Right lobe of liver (tissue), 6 donors: Measurements from ENCODE around the gene CCT3. TPM values are rescaled to one million over a fixed set of nuclear protein-coding genes. Genes with fewer than 3 reads are reported as not detected.
A peak's percentile ranks its signal among the peaks of the same experiment; 100 is the strongest.

Source experiments
- ATAC-seq, 4 donors: fragments of 200-7000 bp; cut with Tn5 transposase; one replicate each; pipeline ENCODE4 v1.9.1; 2020; ENCODE audit warnings: mild to moderate bottlenecking in 4 of 4, moderate library complexity in 4 of 4
- DNase-seq, 3 donors: peaks; one replicate each; pipeline ENCODE4 v3.0.0-alpha.2; 2020
- H3K27ac ChIP-seq, 3 donors: fragments of 200-600 bp; one replicate each; pipeline ENCODE4 v1.8.0; 2022
- H3K27me3 ChIP-seq, 2 donors: fragments of 200-600 bp; one replicate each; pipeline ENCODE4 v1.8.0; 2022
- H3K36me3 ChIP-seq, 4 donors: fragments of 200-600 bp; sonication (generic) in 1 of 4; one replicate each; pipeline versions ENCODE4 v1.5.1 to v1.8.0; 2017 to 2022; ENCODE audit warnings: control low read depth in 1 of 4
- H3K4me1 ChIP-seq, 4 donors: fragments of 200-600 bp; sonication (generic) in 1 of 4; one replicate each; pipeline versions ENCODE4 v1.5.1 to v1.8.0; 2017 to 2022; ENCODE audit warnings: control low read depth in 1 of 4
- H3K4me3 ChIP-seq, 3 donors: fragments of 200-600 bp; one replicate each; pipeline ENCODE4 v1.8.0; 2022
- H3K9me3 ChIP-seq, 4 donors: fragments of 200-600 bp; sonication (generic) in 1 of 4; one replicate each; pipeline versions ENCODE4 v1.5.1 to v1.8.0; 2017 to 2022; ENCODE audit warnings: control low read depth in 1 of 4
- CTCF ChIP-seq, 4 donors: fragments of 200-600 bp in 3 of 4; fragments of 450-650 bp in 1 of 4; IDR thresholded peaks; one replicate each; pipeline versions ENCODE4 v1.5.1 to v1.8.0; 2016 to 2022; ENCODE audit warnings: antibody characterized with exemption in 4 of 4, mild to moderate bottlenecking in 2 of 4
- POLR2A ChIP-seq: fragments of 450-650 bp; IDR thresholded peaks from one replicate; pipeline ENCODE4 v1.6.1; 2017; ENCODE audit warnings: antibody characterized with exemption, mild to moderate bottlenecking
- WGBS: methylation state at CpG from one replicate; pipeline ENCODE4 v1.1.6; 2018; ENCODE audit warnings: low coverage, low lambda C conversion rate; ENCODE audit not compliant: insufficient coverage; ENCODE audit errors: missing lambda C conversion rate; 5-methylcytosine and 5-hydroxymethylcytosine counted together
- intact Hi-C, 2 donors: fragments of 100-400 bp; cut with DNase I; formaldehyde crosslinking; loops; one replicate each; pipeline versions ENCODE4 v1.11.2 to v1.14.1; 2022
- total RNA-seq, 6 experiments: library from RNA; depleted of rRNA in 2 of 6; stranded (reverse); fragments of >200 nt in 2 of 6; fragmentation: NEBNext Ultra II Directional in 3 of 6; extraction: Animal tissue kit (Norgen Biotek cat#: 25700) in 3 of 6; gene quantifications; one replicate each; pipeline versions ENCODE4 v1.1.0 to v1.2.4, GENCODE V29; 2016 to 2023
- donor health status: DM: no; HTN: yes; CAD: no.
- donor health status: DM: no; HTN: no; CAD: no.
- donor health status: DM: no; HTN: no; CAD: no.
- donor health status: DM: no; HTN: yes; CAD: no.
- donor health status: DM: no; HTN: yes; CAD: no.

The CCT3 gene
- total RNA-seq, 6 experiments from 2014 or later, result 79.3 to 179 (median 115) TPM

- Histone ChIP-seq H3K4me1 (no peaks in the 10 kb centered on the region), H3K4me3 (no peak overlapping the region), H3K9me3 (no peaks in the 10 kb centered on the region), H3K27ac (no peak overlapping the region), H3K27me3 (no peaks in the 10 kb centered on the region), H3K36me3 (peaks cover 18 to 91% (median 52%) of the 10 kb centered on the region in 4 donors)
- ATAC-seq (no peak), DNase-seq (no peak)
- TF ChIP-seq CTCF (IDR thresholded peaks at IDR 0.05) (no peak), POLR2A (no peak)
- intact Hi-C loops, result no loop called here
- 93% methylated on average over 3 of the region's 9 CpGs for WGBS
Measured at GRCh38 chr1:156263288-156263655, 74.8 kb downstream of the CCT3 start.

- Histone ChIP-seq H3K4me3 (no peak overlapping the region), H3K4me1 (no peaks in the 10 kb centered on the region), H3K27me3 (no peaks in the 10 kb centered on the region), H3K36me3 (peaks cover 18 to 91% (median 51%) of the 10 kb centered on the region in 4 donors), H3K9me3 (no peaks in the 10 kb centered on the region), H3K27ac (no peak overlapping the region)
- no peak for DNase-seq
- WGBS, result 77% methylated on average over 7 of the region's 9 CpGs
- intact Hi-C loops, result no loop called here
- no peak for TF ChIP-seq POLR2A
- TF ChIP-seq CTCF (IDR thresholded peaks at IDR 0.05), result no peak
- peak in 1 of 4 donors; percentile 58 for ATAC-seq
Measured at GRCh38 chr1:156262461-156263287, 75.4 kb downstream of the CCT3 start.

- Histone ChIP-seq H3K27ac (no peak overlapping the region), H3K36me3 (peaks cover 18 to 87% (median 45%) of the 10 kb centered on the region in 4 donors), H3K4me1 (no peaks in the 10 kb centered on the region), H3K27me3 (no peaks in the 10 kb centered on the region), H3K9me3 (no peaks in the 10 kb centered on the region), H3K4me3 (no peak overlapping the region)
- no peak for TF ChIP-seq CTCF (IDR thresholded peaks at IDR 0.05)
- no peak for TF ChIP-seq POLR2A
- DNase-seq, result peak in 1 of 3 donors; percentile 45
- peak in 1 of 4 donors; percentile 75 for ATAC-seq
- WGBS, result 92% methylated on average over 2 of the region's 2 CpGs
- intact Hi-C loops, result no loop called here
Measured at GRCh38 chr1:156260896-156261295, 77.2 kb downstream of the CCT3 start.

- no peaks in the 10 kb centered on the region for H3K27me3 ChIP-seq
- no peak for ATAC-seq
- no peak overlapping the region for H3K4me3 ChIP-seq
- H3K27ac ChIP-seq, result no peak overlapping the region
- intact Hi-C loops, result no loop called here
- no peaks in the 10 kb centered on the region for H3K4me1 ChIP-seq
- H3K36me3 ChIP-seq, result peaks cover 18 to 85% (median 44%) of the 10 kb centered on the region in 4 donors
- TF ChIP-seq CTCF (IDR thresholded peaks at IDR 0.05), result peak in 1 of 4 donors; percentile 17
- no peak for TF ChIP-seq POLR2A
- peak in 1 of 3 donors; percentile 26 for DNase-seq
- no peaks in the 10 kb centered on the region for H3K9me3 ChIP-seq
- WGBS, result 68% methylated on average over 3 of the region's 3 CpGs
Measured at GRCh38 chr1:156259805-156260204, 78.3 kb downstream of the CCT3 start.

Other genes with a start within 250 kb of the CCT3 start
- 100 to 1,000 TPM in 3 of 6 experiments, 10 to 100 TPM in 3; 79.4 to 129 (median 98.8) TPM for gene LMNA, start 223.6 kb downstream of the CCT3 start, total RNA-seq
- gene SEMA4A, start 184.7 kb downstream of the CCT3 start, total RNA-seq, result 1 to 10 TPM in 4 of 6 experiments, under 1 TPM in 2; 0.62 to 2.6 (median 1.3) TPM
- gene SLC25A44, start 144.2 kb downstream of the CCT3 start, total RNA-seq, result 10 to 100 TPM; 19.1 to 30.5 (median 20.0) TPM
- 10 to 100 TPM; 21.8 to 33.8 (median 24.8) TPM for gene PMF1, start 125.3 kb downstream of the CCT3 start, total RNA-seq
- gene BGLAP, start 96.1 kb downstream of the CCT3 start, total RNA-seq, result 1 to 10 TPM in 3 of 6 experiments, under 1 TPM in 1, not detected in 2; 0.44 to 1.5 (median 1.2) TPM
- gene PAQR6, start 90.2 kb downstream of the CCT3 start, total RNA-seq, result 1 to 10 TPM in 3 of 6 experiments, under 1 TPM in 3; 0.43 to 4.0 (median 1.1) TPM
- 10 to 100 TPM; 28.1 to 58.8 (median 48.2) TPM for gene SMG5, start 55.5 kb downstream of the CCT3 start, total RNA-seq
- gene TMEM79, start 54.0 kb downstream of the CCT3 start, total RNA-seq, result 1 to 10 TPM in 4 of 6 experiments, under 1 TPM in 2; 0.55 to 2.1 (median 1.5) TPM
- gene GLMP, start 42.6 kb downstream of the CCT3 start, total RNA-seq, result 10 to 100 TPM; 34.7 to 72.0 (median 55.7) TPM
- not detected for gene VHLL, start 39.0 kb downstream of the CCT3 start, total RNA-seq
- gene TSACC, start 234 bp upstream of the CCT3 start, total RNA-seq, result 1 to 10 TPM in 2 of 6 experiments, under 1 TPM in 2, not detected in 2; 0.37 to 1.1 (median 0.99) TPM
- gene RHBG, start 30.9 kb upstream of the CCT3 start, total RNA-seq, result 1 to 10 TPM in 2 of 6 experiments, under 1 TPM in 2, not detected in 2; 0.42 to 1.6 (median 1.1) TPM
- 10 to 100 TPM; 13.3 to 17.1 (median 15.0) TPM for gene MEF2D, start 162.5 kb upstream of the CCT3 start, total RNA-seq
- 1 to 10 TPM in 3 of 6 experiments, under 1 TPM in 3; 0.07 to 2.6 (median 0.95) TPM for gene IQGAP3, start 234.3 kb upstream of the CCT3 start, total RNA-seq
- gene TTC24, start 241.4 kb upstream of the CCT3 start, total RNA-seq, result under 1 TPM in 1 of 6 experiments, not detected in 5; 0.31 TPM